HG03108 (cell line): ENCODE measurements around the gene PHLDA3.
"Not testable (repeated sequence)": the region's sequence is repeated elsewhere in the genome, so short reads cannot be mapped to it uniquely, and the experiment has no call there.

ENCODE experiments used
- ATAC-seq: cut with Tn5 transposase; IDR thresholded peaks from one replicate; pipeline ENCODE4 v1.9.1; 2021; ENCODE audit warnings: moderate library complexity; ENCODE audit not compliant: unreplicated experiment

PHLDA3 gene

DNA sequence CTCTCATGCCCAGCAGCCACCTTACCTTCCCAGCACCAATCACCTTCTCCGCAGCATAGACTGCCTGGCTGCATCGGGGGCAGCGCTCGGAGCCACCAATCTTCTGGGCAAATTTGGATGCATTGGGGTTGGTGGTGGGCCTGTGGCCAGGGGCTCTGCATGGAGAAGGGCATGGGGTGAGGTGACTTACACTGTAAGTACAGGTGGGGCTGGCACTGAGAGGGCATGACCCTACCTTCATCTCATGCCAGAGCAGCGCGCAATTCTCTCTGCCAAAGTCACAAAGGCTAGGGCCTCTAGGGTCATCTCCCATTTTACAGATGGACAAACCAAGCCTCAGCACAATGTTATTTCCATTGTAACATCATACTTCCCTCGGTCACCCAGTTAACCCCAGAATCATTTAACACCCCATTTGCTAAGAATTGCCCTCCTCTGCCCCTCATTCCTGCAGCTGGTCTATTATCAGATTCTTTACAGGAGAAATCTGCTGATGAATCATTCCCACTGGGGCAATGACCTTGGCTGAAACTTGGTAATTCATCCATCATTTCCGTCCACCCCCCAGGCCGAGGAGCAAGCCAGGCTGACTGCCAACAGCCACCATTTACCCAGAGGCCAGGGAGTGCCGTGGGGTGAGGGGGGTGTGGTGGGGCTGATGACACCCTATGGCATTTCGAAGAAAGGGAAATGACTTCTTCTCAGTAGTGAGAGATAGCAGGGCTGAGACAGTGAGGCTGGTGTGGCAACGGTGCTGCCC, 20.0 kb upstream of the PHLDA3 start:
- ATAC-seq, result no peak

- ATAC-seq, result no peak
Measured at GRCh38 chr1:201487742-201488141, 18.8 kb upstream of the PHLDA3 start.

GRCh38 chr1:201486187-201486586, 17.2 kb upstream of the PHLDA3 start:
- ATAC-seq, result no peak

- no peak for ATAC-seq
Measured at GRCh38 chr1:201485184-201485774, 16.3 kb upstream of the PHLDA3 start.

DNA sequence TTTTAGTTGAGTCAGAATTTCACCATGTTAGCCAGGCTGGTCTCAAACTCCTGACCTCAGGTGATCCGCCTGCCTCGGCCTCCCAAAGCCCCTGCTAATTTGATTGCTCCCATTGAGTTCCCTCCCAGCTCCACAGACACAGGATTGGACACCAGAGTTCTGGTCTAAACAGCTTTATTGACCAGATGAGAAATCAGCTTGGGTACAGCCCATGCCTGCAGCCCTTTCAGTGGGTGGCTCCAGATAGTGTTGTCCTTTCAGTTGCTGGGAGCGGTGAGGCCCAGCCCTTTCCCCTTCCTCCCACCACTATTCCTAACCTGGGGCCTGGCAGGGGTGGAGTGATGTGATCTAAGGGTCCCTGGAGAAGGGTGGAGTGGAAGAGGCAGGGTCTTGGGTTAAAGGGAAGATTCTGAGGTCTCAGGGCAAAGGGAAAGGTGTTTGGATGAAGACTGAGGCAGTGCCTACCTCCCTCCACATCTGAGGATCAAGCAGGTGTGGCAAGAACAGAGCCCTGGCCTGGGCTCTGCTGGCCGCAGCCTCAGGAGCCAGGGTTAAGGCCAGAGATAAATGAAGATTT, 14.5 kb upstream of the PHLDA3 start:
- ATAC-seq, result no peak

GRCh38 chr1:201482755-201483154, 13.8 kb upstream of the PHLDA3 start:
- ATAC-seq, result no peak

DNA sequence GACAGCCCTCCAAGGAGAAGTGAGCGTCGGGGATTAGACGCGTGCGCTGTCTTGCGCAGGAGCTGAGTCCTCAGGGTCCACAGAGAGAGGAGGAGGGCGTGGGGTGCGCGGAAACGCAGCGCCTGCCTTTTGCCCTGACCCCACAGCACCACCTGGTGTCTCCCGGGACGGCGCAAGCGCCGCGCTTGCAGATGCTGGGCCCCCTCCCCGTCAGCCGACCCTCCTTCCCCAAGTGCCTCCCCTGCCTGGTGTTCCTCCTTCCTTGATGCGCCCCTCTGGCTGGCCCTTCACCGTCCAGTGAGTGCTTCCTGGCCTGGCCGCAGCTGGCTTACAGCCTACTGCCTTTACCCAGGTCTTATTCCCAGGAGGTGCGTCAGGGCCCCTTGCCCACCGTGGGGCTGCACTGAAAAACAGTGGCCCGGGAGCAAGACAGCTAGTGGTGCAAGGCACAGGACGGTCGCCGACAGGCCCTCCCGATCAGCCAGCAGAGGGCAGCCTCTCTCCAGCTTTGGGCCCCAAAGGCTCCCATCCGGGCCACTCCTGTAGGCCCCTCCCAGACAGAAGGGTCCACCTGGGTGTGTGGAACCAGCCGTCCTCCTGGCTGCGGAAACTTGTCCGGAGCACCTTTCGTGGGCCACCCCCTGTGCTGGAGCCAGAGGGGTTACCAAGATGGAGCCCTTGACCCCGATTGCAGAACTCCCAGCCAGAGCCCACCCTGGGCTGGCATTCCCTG, 12.9 kb upstream of the PHLDA3 start:
- ATAC-seq, result peak; percentile 58

DNA sequence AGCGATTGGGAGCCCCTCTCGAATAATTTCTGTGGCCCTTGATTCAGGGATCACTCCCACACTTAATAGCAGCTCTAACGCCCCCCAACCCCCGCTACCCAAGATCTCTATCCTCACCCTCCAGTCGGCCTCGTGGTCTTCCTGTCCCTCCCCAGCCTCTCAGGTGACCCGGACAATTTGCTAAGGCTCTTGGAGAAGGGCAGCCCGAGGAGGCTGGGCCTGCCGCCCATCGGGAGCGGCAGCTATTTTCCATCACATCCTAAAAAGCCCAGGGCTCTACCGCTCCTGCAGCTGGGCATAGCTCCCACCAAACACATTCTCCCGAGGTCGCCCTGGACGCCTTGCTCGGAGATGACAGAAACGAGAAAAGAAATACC, 12.0 kb upstream of the PHLDA3 start:
- ATAC-seq, result no peak

GRCh38 chr1:201480231-201481003, 11.4 kb upstream of the PHLDA3 start:
- peak; percentile 49 for ATAC-seq

DNA sequence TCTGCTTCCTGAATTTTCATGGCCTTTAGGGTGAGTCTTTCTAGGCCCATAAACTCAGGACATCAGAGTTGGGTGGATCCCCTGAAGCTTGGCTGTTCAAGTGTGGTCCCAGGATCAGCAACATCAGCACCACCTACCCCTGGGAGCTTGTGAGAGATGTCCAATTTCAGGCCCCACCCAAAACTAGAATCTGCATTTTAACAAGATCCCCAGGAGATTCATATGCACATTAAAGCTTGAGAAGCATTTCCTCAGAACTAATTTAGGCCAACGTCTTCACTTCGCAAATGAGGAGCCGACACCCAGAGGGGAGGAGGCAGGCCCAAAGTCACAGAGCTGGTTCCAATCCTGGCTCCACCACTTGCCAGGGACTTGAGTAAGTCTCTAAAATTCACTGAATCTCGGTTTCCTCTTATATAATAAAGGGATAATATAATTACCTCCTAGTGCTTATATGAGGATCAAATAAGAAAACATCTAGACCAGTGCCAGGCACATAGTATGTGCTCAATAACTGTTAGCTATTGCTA, 10.3 kb upstream of the PHLDA3 start:
- no peak for ATAC-seq

DNA sequence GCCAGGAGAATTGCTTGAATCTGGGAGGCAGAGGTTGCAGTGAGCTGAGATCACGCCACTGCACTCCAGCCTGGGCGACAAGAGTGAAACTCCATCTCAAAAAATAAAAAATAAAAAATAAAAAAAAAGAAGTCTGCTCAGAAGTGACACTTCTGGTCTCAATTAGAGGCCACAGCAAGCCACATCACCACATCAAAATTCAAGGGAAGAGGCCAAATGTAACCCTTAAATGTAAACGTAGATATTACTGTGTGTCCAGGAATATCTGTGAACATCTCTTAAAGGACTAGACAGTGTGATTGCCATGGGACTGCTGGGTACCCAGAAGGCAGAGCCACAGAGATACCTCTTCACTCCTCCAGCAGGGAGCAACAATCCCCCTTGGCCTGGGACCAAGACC, 9.7 kb upstream of the PHLDA3 start:
- ATAC-seq, result not testable (repeated sequence)

DNA sequence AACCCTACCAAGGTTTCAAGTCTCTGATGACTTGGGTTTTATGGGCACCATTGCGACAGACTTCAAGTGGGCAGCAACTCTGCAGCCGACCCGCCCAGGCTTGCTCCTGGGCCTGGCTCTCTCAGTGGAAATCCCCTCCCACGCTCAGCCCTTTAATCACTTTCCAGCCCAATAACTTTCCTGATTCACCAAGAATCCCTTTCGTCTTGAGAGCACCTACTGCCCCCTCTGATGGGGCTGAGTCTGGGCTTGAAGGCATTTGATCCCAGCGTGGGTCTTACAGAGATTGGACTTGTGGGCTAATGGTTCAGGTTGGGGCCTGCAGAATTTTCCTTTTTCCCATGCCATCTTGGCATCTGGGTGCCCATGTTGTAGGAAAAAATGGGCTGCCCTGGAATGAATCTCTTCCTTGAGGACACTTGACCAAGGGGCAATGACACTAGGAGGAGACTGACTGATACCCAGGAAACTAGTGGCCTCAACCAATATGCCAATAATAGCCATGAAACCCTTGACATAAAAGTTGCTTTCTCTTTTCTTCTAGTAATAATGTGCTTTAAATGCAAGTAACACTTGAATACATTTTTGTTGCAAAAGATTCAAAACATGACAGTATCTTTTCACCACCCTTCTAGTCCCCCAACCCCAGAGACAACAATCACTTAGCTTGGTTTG, 7.8 kb upstream of the PHLDA3 start:
- no peak for ATAC-seq

- ATAC-seq, result no peak
Measured at GRCh38 chr1:201475915-201476669, 7.1 kb upstream of the PHLDA3 start.

GRCh38 chr1:201475130-201475529, 6.1 kb upstream of the PHLDA3 start:
- no peak for ATAC-seq

DNA sequence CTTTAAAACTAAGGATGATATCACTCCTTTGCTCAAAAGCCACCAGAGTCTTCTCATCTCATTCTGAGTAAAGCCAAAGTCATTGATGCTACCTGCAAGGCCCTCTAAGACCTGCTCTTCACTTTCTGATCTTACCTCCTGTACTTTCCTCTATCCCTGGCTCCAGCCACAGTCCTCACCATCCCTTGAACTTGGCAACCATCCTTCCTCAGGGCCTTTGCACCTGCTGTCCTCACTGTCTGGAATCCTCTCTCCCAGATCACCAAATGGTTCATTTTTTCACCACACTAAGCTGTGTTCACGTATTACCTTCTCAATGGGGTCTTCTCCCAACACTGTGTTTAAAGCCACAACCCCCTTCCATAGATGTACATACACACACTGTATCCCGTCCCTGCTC, 4.3 kb upstream of the PHLDA3 start:
- ATAC-seq, result no peak

DNA sequence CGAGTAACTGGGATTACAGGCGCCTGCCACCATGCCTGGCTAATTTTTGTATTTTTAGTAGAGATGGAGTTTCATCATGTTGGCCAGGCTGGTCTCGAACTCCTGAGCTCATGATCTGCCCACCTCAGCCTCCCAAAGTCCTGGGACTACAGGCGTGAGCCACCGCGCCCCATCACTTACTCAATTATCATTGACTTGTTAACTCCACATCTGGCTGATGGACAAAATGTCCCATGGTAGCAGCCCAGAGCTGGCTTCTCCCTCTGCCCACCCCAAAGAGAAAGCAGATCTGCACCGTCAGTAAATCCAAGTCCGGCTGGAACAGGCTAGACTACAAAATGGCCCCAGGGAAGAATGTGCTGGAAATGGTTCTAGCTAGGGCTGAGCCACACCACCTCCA, 3.3 kb upstream of the PHLDA3 start:
- not testable (repeated sequence) for ATAC-seq

DNA sequence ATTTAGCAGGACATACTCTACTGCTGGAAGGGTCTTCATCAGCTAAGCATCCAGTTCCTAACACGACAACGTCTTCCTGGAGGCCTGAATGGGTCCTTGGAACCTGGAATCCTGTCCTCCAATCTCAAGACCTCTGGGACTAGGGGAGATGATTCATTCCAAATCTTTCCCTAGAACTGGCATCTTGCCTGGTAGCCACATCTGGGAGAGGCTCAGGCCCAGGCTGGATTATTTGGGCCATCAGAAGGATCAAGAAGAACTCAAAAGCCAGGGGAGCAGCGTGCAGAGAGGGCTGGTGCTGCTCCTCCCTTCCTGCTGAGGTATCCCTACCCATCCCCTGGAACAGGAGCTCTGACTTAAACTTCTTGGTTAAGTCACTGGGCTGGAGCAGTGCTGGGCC, 2.8 kb upstream of the PHLDA3 start:
- ATAC-seq, result no peak

DNA sequence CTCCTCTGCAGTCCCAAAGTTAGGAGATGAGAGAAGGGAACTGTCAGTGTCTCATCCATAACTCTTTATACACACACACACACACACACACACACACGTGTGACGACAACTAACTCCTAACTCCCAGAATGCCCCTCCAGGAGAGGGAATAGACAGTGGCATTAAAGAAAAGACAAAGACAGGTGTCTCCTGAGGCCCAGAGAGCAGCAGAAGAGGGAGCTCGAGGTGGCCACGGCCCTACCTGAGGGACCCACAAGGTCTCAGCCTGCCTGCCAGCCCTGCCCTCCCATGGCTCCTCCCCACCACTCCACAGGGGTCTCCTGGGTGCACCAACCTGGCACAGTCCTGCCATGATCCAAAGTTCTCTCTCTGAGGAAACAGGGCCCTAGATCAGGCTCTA, 1.6 kb upstream of the PHLDA3 start:
- no peak for ATAC-seq

GRCh38 chr1:201469645-201470074, 672 bp upstream of the PHLDA3 start:
- ATAC-seq, result no peak

- peak; percentile 37 for ATAC-seq
Measured at GRCh38 chr1:201468501-201468843, 516 bp downstream of the PHLDA3 start.
